HL-60/S4 treated with phorbol 12-myristate 13-acetate at 8.2 ng/mL for 4 days and 3 days (cell line): ENCODE results near the gene UBXN7.
"Not testable (repeated sequence)": the region's sequence is repeated elsewhere in the genome, so short reads cannot be mapped to it uniquely, and the experiment has no call there.

ENCODE experiments used
- in situ Hi-C: fragments of 300-500 bp; cut with MboI; formaldehyde crosslinking; loops from 2 replicates; pipeline ENCODE4 v1.15.0; 2022; ENCODE audit warnings: low sequenced_read_pairs

UBXN7 gene

GRCh38 chr3:196321162-196321561 lies 111.1 kb downstream of the UBXN7 start:
- in situ Hi-C loops, result no loop called here

- in situ Hi-C loops, result no loop called here
Observed at GRCh38 chr3:196320137-196320536, 112.1 kb downstream of the UBXN7 start.

GRCh38 chr3:196317687-196318467 lies 114.3 kb downstream of the UBXN7 start, which contains the start of gene DYNLT2B:
Gene DYNLT2B (minus strand): TSS chr3:196318240. CDS start chr3:196318152, 88 bp downstream.
- in situ Hi-C loops, result no loop called here

GRCh38 chr3:196316799-196317686 lies 115.2 kb downstream of the UBXN7 start:
- in situ Hi-C loops, result not testable (repeated sequence)

- in situ Hi-C loops, result no loop called here
Observed at GRCh38 chr3:196315821-196316220, 116.4 kb downstream of the UBXN7 start.

GRCh38 chr3:196314597-196314996 lies 117.6 kb downstream of the UBXN7 start:
- in situ Hi-C loops, result no loop called here

GRCh38 chr3:196314086-196314485 lies 118.1 kb downstream of the UBXN7 start:
- in situ Hi-C loops, result not testable (repeated sequence)

- in situ Hi-C loops, result not testable (repeated sequence)
Observed at GRCh38 chr3:196302960-196303359, 129.3 kb downstream of the UBXN7 start.

- in situ Hi-C loops, result not testable (repeated sequence)
Observed at GRCh38 chr3:196302551-196302950, 129.7 kb downstream of the UBXN7 start.

GRCh38 chr3:196298521-196298920 lies 133.7 kb downstream of the UBXN7 start:
- in situ Hi-C loops, result no loop called here
